HG03432 (cell line): ENCODE results near the gene C11orf21.

Source experiments
- ATAC-seq: cut with Tn5 transposase; IDR thresholded peaks from one replicate; pipeline ENCODE4 v1.9.1; 2021; ENCODE audit warnings: mild to moderate bottlenecking, moderate library complexity; ENCODE audit not compliant: unreplicated experiment

C11orf21 gene

DNA sequence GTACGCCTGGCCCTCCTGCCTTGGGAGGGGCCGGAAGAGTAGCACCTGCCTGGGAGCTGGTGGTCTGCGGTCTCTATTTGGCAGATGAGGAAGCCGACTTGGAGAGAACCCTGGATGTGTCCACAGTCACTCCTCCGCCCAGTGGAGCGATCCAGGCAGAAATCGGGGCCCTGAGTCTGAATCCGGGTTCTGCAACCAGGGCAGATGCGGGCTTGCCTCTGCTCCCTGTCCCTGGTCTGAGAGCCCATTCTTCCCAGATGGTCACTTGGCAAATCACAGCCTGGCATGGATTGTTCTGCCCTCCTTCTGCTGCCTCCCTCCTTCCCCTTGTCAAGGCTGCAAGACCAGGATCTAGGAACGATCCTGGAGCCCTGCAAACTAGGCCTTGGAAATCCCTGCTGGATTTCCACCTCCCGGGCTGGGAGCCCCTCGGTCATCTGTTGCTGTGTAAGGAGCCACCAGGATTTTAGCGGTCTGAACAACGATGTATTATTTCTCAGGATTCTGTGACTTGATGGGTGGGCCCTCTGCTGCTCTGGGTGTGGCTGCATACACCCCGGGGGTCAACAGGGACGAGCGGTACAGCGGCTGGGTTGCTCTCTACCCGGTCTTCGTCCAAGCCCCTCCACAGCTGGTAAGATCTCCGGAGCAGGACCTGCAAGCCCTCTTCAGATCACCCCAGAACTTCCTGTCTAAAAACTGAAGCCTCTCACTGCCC, 29.3 kb downstream of the C11orf21 start:
- ATAC-seq = no peak

DNA sequence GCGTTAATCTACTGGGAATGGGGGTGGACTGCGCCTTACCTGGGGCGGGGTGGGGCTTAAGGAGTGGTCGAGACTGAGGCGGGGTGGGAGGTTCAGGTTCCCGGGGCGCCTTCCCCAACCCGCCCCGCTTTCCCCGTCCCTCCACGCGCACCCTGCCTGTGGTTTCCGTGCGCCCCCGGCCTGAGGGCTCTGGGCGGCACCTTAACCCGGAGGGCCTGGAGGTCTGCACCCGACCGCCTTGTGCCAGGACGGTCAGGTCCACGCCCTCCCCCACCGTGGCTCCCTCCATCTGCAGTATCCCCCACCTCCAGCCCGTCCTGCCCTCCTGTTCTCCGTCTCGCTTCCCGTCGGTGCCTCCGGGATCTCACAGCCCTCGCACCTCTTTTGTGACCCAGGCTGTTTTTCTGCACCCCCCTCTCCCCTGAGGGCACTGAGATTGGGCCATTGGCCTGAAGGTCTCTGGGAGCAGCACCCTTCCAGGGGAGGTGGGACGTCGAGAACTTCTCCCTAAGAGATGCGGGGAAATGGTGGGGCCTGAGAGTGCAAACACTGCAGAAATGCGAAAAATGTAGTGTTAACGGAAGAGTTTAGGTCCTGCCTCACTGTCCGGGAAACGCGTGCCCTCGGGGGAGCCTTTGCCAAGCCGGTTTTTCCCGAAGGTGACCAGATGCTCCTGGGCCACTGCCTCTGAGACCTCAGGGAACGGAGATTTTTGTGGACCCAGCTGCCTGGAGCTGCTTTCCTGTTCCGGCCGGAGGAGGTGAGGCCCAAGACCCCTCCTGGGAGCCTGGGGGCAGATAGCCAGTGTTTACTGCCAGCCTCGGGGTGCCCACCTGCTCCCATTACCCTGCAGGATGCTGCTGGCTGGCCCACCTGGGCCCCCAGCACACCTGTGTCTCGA, 30.1 kb downstream of the C11orf21 start:
- no peak for ATAC-seq

DNA sequence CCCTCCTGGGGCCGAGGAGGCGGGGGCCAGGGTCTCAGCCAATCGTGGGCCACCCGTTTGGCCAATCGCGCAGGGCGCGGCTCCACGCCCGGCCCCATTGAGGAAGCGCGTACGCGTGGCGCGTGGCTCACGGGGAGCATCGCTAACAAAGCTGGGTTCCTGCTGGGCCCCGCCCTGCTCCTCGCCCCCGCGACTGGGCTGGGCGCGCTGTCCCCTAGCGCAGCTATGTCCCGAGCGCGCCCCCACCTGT, 30.7 kb downstream of the C11orf21 start:
- ATAC-seq = no peak

DNA sequence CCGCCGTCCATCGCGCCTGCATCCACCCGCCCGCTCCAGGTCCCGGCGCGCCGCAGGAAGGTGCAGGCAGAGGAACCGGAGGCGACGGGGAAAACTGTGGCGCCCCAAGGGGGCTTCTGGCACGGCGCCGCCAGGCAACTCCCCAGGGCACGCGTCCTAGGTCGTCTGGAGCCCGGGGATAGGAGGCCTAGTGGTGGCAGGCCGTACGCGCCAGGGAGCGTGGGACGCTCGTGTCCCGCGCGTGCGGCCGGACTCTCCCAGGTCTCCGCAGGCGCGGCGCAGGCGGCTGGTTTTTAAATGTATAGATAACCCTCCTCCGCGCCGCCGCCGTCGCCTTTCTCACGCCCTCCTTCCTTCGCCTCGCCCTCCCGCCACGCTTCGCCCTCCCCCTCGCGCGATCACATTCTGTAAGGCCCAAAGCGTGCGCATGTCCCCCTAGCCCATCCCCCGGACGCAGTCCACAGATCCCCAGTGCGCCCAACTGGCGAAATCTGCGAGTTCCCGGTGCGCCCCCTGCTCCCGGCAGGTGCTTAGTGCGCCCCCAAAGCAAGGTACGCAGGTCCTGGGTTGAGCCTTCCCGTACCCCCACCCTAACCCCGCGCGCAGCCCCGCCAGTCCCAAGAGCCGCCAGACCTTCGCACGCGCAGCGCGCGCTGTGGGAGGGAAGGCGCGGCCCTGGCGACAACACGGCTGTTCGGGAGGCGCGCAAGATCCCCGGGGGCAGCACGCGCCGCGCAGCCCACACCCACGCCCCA, 31.2 kb downstream of the C11orf21 start, which contains the start of gene ASCL2:
Gene ASCL2 (minus strand): TSS at position 267 of the 755 bp plus-strand sequence. CDS start 256 bp downstream, at position 11.
- no peak for ATAC-seq

DNA sequence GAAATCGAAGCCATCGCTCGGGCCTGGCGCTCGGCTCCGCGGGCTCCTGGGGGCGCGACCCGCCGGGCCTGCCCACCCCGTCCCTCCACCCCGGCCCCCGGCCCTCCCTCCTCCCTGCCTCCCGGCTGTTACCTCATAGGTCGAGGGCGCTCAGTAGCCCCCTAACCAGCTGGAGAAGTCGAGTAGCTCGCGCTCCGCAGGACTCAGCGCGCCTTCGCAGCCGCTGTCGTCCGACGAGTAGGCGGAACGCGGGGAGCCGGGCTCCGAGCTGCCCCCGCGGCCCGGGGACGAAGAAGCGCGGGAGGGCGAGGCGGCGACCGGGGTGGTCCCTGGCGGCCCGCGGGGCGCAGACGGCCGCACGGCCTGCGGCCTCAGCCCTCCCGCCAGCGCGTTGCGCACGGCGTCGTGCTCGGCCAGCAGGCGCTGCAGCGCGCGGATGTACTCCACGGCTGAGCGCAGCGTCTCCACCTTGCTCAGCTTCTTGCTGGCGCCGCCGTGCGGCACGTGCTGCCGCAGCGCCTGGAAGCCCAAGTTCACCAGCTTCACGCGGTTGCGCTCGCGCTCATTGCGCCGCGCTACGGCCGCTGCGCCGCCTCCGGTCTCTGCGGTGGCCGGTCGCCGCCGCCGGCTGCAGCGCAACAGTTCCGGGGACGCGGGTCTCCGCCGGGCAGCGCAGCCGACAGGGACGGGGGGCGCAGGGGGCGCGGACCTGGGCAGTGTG, 32.0 kb downstream of the C11orf21 start:
- no peak for ATAC-seq

DNA sequence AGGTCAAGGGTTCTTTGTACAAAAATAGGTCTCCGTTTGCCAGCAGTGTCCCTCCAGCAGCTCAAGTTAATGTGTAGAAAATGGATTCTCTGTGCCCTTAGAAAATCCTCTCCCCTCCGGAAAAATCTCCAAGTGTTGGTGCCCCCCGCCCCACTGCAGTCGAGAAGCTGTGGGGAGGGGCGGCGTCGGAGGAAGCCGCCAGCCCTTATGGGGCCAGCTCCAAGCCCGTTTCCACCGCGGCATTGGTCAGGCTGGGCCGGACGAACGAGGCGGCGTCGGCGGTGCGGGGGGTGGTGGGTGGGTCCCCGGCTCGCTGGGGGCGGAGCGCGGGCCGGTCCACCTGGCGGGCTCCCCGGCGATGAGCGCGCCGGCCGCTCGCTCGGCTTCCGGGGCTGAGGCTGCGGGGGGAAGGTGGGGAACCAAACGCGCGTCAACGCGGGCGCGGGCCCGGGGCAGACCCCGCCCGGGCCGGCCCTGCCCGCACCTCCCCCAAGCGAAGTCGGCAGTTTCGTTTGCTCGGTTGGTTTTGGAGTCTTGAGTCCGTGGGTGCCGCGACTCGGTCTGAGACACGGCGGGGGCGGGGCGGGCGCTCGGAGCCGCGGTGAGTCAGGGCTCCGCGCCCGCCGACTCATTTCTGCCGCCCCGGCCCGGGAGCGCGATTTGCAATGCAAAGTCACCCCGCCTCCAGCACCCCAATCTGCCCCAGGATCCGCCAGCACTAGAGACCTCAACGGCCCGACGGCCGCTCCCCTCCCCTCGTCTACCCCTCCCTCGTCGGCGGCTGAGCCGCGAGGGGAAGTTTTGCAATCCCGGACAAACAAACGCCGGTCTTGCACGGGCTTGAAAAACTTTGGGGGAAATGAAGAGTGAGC, 32.8 kb downstream of the C11orf21 start:
- no peak for ATAC-seq

DNA sequence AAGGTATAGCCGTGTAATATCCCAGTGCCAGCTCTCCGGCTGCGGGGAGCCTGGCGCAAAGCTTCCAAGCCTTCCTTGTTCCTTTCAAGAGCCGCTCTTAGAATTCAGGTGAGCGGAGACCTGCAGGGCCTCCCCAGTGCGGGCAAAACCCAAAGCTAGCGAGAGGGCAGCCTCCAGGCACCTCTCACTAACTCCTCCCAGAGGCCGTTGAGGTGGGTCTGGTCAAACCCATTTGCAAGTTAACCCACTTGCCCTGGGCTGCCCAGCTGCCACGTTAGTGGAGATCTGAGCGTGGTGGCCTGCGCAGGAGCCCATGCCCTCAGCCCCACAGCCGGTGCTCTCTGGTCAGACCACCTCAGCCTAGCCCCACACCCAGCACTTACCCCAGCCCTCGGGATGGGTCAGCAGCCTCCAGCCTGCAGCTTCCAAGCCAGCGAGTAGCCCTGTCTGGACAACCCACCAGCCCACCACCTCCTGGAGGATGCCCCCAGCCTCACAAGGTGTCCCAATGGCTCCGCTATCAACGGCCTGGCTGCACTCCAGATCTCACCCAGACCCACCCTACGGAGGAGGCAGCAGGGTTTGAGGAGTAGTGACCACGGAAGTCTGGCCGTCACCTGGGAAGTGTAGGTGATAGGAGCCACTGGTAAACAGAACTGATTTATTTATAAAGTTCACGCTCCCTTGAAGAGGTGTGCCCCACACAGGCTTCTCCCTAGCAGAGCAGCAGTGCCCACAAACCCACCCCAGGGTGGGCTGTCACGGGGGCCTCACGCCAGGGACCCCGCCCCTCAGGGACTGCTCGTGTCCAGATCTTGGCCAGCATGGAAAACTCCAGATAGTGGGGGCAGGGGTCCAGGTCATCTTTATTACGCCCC, 33.6 kb downstream of the C11orf21 start:
- ATAC-seq = no peak

DNA sequence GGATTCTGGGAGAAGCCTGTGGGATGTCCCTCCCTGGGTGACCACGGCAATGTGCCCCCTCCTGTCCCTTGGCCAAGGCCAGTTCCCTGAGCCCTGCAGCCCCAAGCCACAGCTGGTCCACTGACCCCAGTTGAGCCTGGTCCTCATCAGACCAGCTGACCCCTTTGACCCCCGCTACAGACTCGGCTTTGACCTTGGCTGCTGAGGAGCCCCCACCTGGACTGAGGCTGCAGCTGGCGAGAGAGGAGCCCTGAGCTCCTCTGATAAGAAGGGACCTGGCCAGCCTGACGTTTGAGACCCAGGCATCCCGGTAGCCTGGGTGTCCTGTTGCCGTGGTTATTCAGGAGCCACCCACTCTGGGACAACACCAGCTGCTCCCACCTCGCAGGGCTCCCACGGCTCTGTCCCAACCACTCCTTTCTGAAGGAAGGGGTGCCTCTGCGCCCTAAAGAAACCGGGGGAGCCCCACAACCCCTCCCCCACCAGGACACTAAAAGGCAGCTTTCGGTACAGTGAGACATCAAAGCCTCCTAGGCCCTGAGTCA, 34.3 kb downstream of the C11orf21 start:
- ATAC-seq = no peak

DNA sequence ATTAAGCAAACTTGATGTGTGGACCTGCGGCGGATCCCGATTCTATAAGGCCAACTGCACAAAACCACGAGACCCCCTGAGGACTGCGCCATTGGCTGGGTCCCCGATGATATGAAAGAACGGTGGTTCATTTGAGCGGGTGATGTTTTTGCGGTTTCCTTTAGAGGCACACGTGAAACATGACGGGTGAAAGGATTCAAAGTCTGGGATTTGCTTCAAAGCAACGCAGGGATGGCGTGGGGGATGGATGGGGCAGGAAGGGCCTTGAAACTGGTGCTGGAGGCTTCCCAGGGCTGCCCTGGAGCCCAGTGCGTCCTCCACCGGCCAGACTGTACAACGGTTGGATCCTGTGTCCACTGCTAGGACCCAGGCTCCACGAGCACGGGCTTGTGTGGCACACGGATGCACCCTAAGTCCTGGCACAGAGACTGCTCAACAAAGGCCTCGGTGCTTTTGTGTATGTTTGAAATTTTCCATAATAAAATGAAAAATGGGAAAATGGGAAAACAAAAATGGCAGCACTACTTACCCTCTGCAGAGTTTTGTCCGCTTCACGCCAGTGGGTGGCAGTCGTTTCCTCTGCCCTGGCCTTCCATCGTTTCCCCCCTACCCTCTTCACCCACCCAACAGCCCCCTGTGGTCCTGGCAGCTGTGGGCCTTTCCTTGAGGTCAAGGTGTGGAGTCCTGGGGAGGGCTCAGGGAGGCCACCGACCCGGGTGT, 35.0 kb downstream of the C11orf21 start:
- ATAC-seq = no peak

DNA sequence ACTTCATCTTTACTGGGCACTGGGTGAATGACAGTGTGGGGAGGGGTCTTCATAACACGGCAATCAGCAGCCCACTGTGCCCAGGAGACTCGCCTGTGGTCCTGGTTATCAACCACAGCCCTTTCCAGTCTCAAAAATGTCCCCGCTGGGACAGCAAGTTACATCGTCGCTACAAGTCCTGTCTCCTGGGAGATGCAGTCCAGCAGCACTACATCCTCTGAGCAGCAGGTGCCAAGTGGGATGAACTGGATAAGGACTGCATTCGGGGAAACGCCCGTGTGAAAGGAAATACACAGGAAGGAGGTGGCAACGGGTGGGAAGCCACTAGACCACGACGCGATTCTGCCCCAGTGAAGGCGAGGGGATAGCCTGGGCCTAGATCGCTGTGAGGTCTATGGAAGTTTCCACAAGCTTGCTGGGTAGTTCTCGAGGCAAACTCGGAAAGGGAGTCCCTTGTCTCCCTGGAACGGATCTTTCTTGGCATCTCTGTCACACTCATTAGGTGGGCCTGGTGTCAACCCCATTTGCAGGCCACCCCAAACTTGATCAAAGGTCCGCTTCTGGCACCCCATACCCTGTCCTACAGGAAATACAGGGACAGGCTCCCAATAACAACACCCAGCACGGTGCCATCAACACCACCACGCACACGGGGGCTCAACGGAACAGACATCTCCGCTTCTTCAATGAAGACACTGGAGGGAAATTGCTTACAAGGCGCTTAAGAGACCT, 35.7 kb downstream of the C11orf21 start:
- no peak for ATAC-seq

DNA sequence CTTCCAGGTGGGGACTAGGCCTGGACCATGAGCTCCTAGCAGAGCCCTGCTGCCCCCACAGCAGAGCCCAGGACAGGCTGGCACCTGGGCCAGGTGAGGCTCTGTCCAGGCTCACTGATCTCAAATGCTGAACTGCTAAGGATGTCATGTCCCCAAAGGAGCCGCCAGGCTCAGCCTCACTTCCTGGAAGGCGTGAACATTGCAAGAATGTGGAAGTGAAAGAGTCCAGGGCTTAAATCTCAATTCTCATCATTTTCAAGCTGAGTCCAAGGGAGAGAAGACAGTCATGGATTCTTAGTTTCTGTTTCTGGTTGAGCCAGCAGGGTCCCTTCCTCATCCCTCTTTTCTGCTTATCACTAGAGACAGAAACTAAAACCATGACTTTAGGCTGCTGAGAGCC, 36.3 kb downstream of the C11orf21 start:
- ATAC-seq = no peak

DNA sequence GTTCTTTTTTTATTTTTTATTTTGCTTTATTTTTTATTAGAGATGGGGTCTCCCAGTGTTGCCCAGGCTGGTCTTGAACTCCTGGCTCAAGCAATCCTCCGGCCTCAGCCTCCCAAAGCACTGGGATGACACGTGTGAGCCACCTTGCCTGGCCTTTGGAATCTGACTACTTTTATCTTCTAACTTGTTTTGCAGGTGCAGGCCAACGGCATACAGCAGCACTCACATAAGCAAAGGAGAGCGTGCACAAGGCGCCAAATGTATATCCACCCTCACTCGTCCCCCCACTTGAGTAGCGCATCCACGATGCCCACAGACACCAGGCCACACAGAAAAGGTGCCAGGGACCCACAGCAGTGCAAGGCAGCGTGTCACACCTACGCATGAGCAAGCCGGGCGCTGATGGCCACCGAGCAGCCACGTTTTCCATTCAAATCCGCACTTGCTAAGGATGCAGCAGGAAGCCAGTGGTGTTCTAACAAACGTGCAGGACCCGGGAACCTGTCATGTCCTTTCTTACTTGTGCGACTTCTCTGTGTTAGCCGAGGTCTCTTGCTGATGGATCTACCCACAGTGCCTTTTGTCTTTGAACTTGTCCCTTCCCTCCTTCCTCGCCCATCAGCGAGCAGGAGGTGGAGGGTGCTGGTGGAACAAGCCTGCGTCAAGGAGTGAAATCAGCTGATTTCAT, 37.2 kb downstream of the C11orf21 start:
- no peak for ATAC-seq

DNA sequence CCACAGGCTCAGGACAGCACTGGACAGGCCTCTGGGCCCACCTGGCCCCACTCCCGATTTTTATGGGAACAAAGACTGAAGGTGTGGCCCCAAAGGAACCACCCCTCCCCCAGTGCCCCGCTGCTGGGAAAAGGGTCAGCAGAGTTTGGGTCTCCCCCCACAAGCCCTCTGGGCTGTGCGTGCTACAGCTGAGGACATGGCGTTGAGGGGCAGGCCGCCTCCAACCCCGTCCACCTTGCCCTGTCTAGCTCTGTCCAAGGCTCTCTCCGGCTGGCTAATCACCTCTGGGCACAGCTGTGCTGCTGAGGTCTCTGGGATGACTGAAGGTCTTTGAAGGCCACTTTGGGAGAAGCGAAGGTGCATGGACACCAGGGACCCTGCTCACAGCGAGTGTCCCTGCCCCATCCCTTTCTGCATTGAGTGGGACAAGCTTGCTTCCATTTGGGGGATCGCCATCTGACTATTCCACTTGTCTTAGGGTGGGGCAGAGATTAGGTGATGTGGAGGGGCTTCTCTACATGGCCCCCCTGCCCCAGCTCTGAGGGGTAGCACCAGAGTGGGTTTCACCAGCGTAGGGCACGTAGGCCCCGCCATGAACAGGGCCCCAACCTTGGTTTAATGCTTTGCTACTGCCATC, 37.9 kb downstream of the C11orf21 start:
- no peak for ATAC-seq

DNA sequence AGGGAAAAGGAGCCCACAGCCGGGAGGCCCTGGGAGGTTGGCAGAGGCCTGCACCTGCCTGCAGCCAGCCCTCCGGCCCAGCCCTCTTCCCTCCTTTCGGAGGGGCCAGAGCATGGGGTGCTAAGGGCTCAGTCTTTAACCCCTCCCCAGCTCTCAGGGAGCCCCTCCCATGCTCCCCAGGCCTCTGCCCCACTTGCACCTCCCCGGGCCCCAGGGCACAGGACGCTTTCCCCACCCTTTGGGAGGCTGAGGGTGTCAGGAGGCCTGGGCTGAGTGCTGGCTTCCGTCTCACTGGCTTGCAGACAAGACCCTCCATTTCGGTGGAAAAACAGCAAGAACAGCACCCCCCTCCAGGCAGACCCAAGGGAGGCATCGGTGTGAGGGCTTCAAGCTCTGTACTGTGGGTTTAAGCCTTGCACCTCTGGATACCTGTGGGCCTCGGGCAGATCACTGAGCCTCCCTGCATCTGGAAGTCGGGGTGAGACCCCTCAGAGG, 38.6 kb downstream of the C11orf21 start:
- no peak for ATAC-seq

DNA sequence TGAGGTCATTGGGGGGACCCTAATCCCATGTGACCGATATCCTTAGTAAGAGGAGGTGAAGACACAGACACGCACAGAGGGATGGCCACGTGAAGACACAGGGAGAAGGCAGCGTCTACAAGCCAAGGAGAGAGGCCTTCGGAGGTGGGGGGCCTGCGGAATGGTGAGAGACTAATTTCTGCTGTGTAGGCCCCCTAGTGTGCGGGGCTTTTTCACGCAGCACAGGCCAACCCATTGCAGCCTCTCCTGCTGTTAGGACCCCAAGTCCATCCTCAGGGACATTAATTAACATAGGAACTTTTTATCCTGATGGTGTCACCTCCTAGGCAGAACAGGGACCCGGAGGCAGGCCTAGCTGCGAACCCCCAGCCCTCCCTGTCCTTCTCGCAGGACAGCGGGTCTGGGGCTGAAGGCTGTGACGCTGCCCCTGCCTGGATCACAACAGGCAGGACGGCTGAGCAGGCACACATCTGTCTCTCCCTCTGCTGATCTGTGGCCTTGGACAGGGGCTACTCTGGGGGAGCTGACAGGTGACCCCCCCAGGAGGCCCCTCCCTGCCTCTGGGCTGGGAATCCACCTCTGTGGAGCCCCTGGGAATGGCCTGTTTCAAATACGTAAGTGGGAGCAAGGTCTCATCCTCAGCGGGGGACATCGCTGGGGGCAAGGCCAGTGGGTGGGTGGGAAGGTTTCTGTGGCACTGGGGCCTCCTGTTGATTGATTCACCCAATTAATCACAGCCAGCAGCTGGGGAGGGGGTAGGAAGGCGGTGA, 39.2 kb downstream of the C11orf21 start:
- no peak for ATAC-seq
